OCI-LY1 (cell line): ENCODE measurements around the gene EPB41.

Source experiments
- CTCF ChIP-seq: fragments of 200-600 bp; sonication (generic), shearing (Covaris generic); IDR thresholded peaks from 2 replicates; pipeline ENCODE4 v1.5.1; 2017; ENCODE audit warnings: mild to moderate bottlenecking, antibody characterized with exemption, low read length, moderate library complexity, mixed read lengths
- EZH2 ChIP-seq: fragments of 200-600 bp; sonication (generic), shearing (Covaris generic); IDR thresholded peaks from 2 replicates; pipeline ENCODE4 v1.8.0; 2017; ENCODE audit warnings: borderline replicate concordance, mixed run types, mild to moderate bottlenecking, antibody characterized with exemption, low read length, moderate library complexity, mixed read lengths

GRCh38 chr1:28927266-28927647 lies 12.9 kb downstream of the EPB41 start:
- TF ChIP-seq CTCF = no peak
- no peak for TF ChIP-seq EZH2
